Kidney (tissue), 14 donors: ENCODE data around the gene KPNA2. TPM values are rescaled to one million over a fixed set of nuclear protein-coding genes. Genes with fewer than 3 reads are reported as not detected.
"Not testable (repeated sequence)": the region's sequence is repeated elsewhere in the genome, so short reads cannot be mapped to it uniquely, and the experiment has no call there.

Experiments
- DNase-seq, 5 donors: peaks; one replicate each; pipeline ENCODE4 v3.0.0-alpha.2; 2013 to 2020
- FAIRE-seq: peaks from 2 replicates; lab custom pipeline; 2012; peaks lifted over from hg19 to GRCh38; lab: Jason Lieb, UNC
- H3K27ac ChIP-seq, 2 donors: one replicate each; pipeline ENCODE4 v1.7.0; 2013; ENCODE audit warnings: low read depth in 2 of 2, low read length in 2 of 2, inconsistent platforms in 1 of 2
- H3K27me3 ChIP-seq: one replicate; pipeline ENCODE4 v1.7.1; 2013; ENCODE audit warnings: low read length, inconsistent platforms; ENCODE audit not compliant: control insufficient read depth, insufficient read depth
- H3K36me3 ChIP-seq, 3 donors: one replicate each; pipeline versions ENCODE4 v1.7.0 to v1.7.1; 2013; ENCODE audit warnings: low read length in 3 of 3, control low read depth in 1 of 3, inconsistent platforms in 1 of 3; ENCODE audit not compliant: insufficient read depth in 3 of 3, control insufficient read depth in 2 of 3
- H3K4me1 ChIP-seq, 3 donors: one replicate each; pipeline versions ENCODE4 v1.7.0 to v1.7.1; 2013; ENCODE audit warnings: low read length in 3 of 3, inconsistent platforms in 1 of 3, low read depth in 1 of 3; ENCODE audit not compliant: control insufficient read depth in 2 of 3, insufficient read depth in 2 of 3
- H3K4me3 ChIP-seq, 3 donors: one replicate each; pipeline versions ENCODE4 v1.7.0 to v1.8.1; 2013; ENCODE audit warnings: low read length in 3 of 3, control low read depth in 1 of 3, inconsistent platforms in 1 of 3
- H3K9ac ChIP-seq, 3 donors: one replicate each; pipeline versions ENCODE4 v1.7.0 to v1.7.1; 2013; ENCODE audit warnings: low read length in 3 of 3, control low read depth in 1 of 3, inconsistent platforms in 1 of 3
- H3K9me3 ChIP-seq, 3 donors: one replicate each; pipeline versions ENCODE4 v1.7.0 to v1.7.1; 2013; ENCODE audit warnings: low read length in 3 of 3, control low read depth in 1 of 3, inconsistent platforms in 1 of 3; ENCODE audit not compliant: control insufficient read depth in 2 of 3, insufficient read depth in 1 of 3
- intact Hi-C: fragments of 100-400 bp; cut with DNase I; formaldehyde crosslinking; loops from one replicate; pipeline ENCODE4 v1.11.1; 2022
- polyA plus RNA-seq: library from polyadenylated mRNA; stranded (reverse); fragments of 350-450 nt; fragmentation: Illumina TruSeq; extraction: RNeasy Lipid Tissue Mini Kit (QIAGEN cat#74804); gene quantifications from one replicate; pipeline ENCODE4 v1.2.3, GENCODE V29; 2014; ENCODE audit warnings: low read depth, low replicate concordance; ENCODE audit not compliant: insufficient read depth
- total RNA-seq: library from RNA; stranded (reverse); fragmentation: NEBNext Ultra II Directional; extraction: Animal tissue kit (Norgen Biotek cat#: 25700); gene quantifications from one replicate; pipeline ENCODE4 v1.2.1, GENCODE V29; 2021
- TF ChIP-seq, protein P1 (sequence below): IDR thresholded peaks from 3 replicates; pipeline ENCODE4 v1.5.1; 2012; ENCODE audit warnings: mild to moderate bottlenecking, moderate library complexity, borderline replicate concordance; ENCODE audit not compliant: insufficient read depth; ENCODE audit errors: extremely low read depth
- donor health status: control.
- donor health status: control.
- donor health status: control.
- donor health status: control.
- donor health status: control.
- donor health status: DM: yes; HTN: yes; CAD: no.
- donor health status: Normal renal cell carcinoma (clear cell type).

The KPNA2 gene
- total and polyA plus RNA-seq, 2 donors from 2014 or later, result 23.3 to 27.4 TPM

DNA sequence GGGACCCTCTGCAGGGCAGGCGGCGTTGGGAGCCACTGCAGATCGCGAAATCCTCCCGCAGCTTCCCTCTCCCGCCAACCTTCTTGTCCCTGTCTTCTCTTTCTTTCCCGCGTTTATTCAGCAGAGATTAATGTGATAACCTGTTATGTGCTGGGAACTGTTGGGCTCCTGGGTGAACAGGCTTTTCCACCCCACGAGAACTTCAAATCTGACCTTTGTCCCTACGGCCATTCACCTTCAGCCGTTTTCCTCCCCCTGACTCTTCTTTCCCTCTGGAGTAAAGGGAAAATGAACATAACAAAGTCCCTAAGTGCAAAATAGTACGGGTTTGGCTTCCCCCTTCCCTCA, 15.2 kb upstream of the KPNA2 start:
- H3K36me3 ChIP-seq, result no peaks in the 10 kb centered on the region
- peak overlapping the region; percentile 45 to 79 for H3K27ac ChIP-seq
- intact Hi-C loops, result no loop called here
- H3K4me3 ChIP-seq, result peak overlapping the region; percentile 58 to 71 (median 66)
- DNase-seq, result no peak
- H3K9ac ChIP-seq, result peak overlapping the region; percentile 67 to 84 (median 67)
- no peak for FAIRE-seq
- H3K27me3 ChIP-seq, result no peaks in the 10 kb centered on the region
- H3K9me3 ChIP-seq, result no peaks in the 10 kb centered on the region
- TF ChIP-seq, protein P1, sequence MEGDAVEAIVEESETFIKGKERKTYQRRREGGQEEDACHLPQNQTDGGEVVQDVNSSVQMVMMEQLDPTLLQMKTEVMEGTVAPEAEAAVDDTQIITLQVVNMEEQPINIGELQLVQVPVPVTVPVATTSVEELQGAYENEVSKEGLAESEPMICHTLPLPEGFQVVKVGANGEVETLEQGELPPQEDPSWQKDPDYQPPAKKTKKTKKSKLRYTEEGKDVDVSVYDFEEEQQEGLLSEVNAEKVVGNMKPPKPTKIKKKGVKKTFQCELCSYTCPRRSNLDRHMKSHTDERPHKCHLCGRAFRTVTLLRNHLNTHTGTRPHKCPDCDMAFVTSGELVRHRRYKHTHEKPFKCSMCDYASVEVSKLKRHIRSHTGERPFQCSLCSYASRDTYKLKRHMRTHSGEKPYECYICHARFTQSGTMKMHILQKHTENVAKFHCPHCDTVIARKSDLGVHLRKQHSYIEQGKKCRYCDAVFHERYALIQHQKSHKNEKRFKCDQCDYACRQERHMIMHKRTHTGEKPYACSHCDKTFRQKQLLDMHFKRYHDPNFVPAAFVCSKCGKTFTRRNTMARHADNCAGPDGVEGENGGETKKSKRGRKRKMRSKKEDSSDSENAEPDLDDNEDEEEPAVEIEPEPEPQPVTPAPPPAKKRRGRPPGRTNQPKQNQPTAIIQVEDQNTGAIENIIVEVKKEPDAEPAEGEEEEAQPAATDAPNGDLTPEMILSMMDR, result no peak
- H3K4me1 ChIP-seq, result peaks cover 0 to 6% (median 0%) of the 10 kb centered on the region in 3 donors

DNA sequence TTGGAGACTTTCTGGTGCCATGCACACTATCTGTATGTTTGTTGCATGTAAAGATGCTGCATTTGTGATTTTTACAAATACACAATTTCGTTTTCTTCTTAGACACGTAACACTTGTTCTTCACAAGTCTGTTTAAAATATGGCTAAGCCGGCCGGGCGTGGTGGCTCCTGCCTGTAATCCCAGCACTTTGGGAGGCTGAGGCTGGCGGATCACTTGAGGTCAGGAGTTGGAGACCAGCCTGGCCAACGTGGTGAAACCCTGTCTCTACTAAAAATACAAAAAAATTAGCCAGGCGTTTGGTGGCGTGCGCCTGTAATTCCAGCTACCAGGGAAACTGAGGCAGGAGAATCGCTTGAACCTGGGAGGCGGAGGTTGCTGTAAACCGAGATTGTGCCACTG, 14.7 kb upstream of the KPNA2 start:
- Histone ChIP-seq H3K9ac (peak overlapping the region in 2 of 3 donors; percentile 67), H3K4me3 (peak overlapping the region; percentile 58 to 71 (median 66))
- H3K9me3 ChIP-seq, H3K27me3 ChIP-seq, H3K36me3 ChIP-seq, FAIRE-seq, H3K27ac ChIP-seq, intact Hi-C loops, DNase-seq, H3K4me1 ChIP-seq: not testable (repeated sequence)

DNA sequence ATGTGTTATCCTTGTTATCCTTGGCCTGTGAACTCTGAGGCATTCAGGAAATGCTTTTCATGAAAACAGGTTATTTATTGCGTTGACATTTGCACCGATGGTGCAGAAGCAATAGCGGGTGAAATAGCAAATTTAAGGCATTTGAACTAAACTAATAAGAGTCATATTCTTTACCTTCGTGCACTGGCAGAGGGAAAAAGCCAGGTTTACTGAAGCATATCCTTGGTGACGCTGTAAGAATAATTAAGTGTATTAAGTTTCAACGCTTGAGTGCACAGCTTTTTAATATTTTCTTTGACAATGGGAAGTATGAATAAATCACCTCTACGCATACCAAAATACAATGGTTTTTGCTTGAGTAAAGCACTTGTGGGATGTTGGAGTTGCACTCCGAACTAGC, 13.6 kb upstream of the KPNA2 start:
- Histone ChIP-seq H3K4me1 (peaks cover 0 to 6% (median 0%) of the 10 kb centered on the region in 3 donors), H3K36me3 (no peaks in the 10 kb centered on the region), H3K4me3 (no peak overlapping the region), H3K9ac (no peak overlapping the region), H3K9me3 (no peaks in the 10 kb centered on the region), H3K27ac (no peak overlapping the region), H3K27me3 (no peaks in the 10 kb centered on the region)
- intact Hi-C loops, result no loop called here
- FAIRE-seq (no peak), DNase-seq (peak in 1 of 5 donors; percentile 22)
- TF ChIP-seq, protein P1, result no peak

DNA sequence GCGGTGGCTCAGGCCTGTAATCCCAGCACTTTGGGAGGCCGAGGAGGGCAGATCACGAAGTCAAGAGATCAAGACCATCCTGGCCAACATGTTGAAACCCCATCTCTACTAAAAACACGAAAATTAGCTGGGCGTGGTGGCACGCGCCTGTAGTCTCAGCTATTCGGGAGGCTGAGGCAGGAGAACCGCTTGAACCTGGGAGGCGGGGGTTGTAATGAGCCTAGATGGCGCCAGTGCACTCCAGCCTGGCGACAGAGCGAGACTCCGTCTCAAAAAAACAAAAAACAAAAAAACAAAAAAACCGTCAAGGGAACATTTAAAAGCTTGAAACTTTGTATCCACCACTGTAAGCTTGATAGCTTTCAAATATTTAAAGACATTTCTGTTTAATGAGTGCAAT, 13.0 kb upstream of the KPNA2 start:
- DNase-seq, H3K4me3 ChIP-seq, intact Hi-C loops, H3K27me3 ChIP-seq, H3K9ac ChIP-seq, H3K36me3 ChIP-seq, H3K9me3 ChIP-seq, FAIRE-seq, H3K27ac ChIP-seq, H3K4me1 ChIP-seq: not testable (repeated sequence)
